ENCODE data around the gene CPSF4L. TPM values are rescaled to one million over a fixed set of nuclear protein-coding genes. Genes with fewer than 3 reads are reported as not detected.

CPSF4L gene
- total and polyA plus RNA-seq, 2 experiments from 2014 or later, result not detected

DNA sequence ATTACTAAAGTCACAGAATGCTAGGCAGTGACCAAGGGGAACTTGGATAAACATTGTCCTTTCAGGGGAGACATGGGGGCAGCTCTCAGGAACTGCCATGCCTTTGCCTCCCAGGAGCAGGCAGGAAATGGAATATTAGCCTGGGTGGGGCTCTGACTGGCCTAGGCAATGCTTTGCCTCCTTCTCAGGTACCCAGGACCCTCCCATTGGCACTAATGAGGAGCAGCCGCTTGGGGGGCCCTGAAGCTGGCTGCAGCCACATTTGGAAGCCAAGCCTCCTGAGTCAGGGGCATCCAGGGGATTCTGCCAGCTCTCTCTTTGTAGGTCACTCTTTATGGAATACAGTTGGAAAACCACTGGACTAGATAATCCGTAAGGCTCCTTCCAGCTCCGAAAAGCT, 5.5 kb downstream of the CPSF4L start:
- TF ChIP-seq, protein P1, sequence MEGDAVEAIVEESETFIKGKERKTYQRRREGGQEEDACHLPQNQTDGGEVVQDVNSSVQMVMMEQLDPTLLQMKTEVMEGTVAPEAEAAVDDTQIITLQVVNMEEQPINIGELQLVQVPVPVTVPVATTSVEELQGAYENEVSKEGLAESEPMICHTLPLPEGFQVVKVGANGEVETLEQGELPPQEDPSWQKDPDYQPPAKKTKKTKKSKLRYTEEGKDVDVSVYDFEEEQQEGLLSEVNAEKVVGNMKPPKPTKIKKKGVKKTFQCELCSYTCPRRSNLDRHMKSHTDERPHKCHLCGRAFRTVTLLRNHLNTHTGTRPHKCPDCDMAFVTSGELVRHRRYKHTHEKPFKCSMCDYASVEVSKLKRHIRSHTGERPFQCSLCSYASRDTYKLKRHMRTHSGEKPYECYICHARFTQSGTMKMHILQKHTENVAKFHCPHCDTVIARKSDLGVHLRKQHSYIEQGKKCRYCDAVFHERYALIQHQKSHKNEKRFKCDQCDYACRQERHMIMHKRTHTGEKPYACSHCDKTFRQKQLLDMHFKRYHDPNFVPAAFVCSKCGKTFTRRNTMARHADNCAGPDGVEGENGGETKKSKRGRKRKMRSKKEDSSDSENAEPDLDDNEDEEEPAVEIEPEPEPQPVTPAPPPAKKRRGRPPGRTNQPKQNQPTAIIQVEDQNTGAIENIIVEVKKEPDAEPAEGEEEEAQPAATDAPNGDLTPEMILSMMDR (IDR thresholded peaks at IDR 0.05; ENCODE audit: low read depth, low read length), result no peak
- DNase-seq (ENCODE audit: low read depth in 1 of 2, low spot score in 1 of 2), result no peak
- Histone ChIP-seq H3K9me3 (ENCODE audit: low read depth) (no peaks in the 10 kb centered on the region), H3K36me3 (no peaks in the 10 kb centered on the region), H3K4me1 (ENCODE audit: low read depth) (no peaks in the 10 kb centered on the region), H3K27ac (no peak overlapping the region), H3K27me3 (no peaks in the 10 kb centered on the region), H3K4me3 (no peak overlapping the region)

DNA sequence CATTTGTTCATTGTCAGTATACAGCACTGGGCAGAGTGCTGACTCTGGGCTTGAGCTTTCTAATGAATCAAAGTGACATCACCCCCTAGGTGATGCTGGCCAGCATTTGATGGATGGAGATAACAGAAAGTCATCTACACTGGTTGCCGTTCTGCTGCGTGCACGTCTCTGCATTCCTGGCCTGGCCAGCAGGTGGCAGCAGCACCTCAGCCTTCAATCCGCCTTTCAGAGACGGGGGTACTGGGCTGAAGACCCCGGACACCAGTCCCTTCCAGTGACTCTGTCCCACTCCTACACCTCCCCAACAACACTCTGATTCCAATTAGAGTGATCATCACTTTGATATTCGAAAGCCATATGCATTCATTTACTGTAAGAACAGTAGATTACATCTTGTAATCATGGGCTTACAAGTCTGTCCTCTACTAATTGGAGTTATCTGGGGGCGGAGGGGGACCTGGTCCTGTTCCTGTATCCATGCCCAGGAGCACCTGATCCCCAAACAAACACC, 6.0 kb downstream of the CPSF4L start:
- Histone ChIP-seq H3K4me1 (ENCODE audit: low read depth) (no peaks in the 10 kb centered on the region), H3K4me3 (no peak overlapping the region), H3K27me3 (no peaks in the 10 kb centered on the region), H3K27ac (no peak overlapping the region), H3K36me3 (no peaks in the 10 kb centered on the region), H3K9me3 (ENCODE audit: low read depth) (no peaks in the 10 kb centered on the region)
- TF ChIP-seq, protein P1 (IDR thresholded peaks at IDR 0.05; ENCODE audit: low read depth, low read length), result peak; percentile 95
- DNase-seq (ENCODE audit: low read depth in 1 of 2, low spot score in 1 of 2), result peak; percentile 42 to 63

DNA sequence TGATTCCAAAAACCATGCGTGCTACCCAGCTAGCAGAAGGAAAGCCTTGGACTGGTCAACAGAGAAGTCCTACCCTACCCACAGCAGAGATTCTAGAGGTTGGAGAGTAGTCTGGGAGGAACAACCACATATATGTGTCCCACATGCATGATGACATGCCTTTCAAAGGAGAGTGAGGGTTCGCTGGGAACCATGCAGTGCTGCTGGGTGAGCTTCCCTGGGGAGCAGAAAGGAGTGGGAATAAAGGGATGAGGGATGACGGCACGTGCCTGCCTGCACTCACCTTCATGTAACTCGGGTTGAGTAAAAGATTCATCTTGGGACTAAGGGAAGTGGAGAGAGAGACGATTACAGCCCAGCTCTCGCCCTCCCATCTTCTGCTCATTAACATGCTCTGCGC, 9.8 kb downstream of the CPSF4L start:
- DNase-seq (ENCODE audit: low read depth in 1 of 2, low spot score in 1 of 2), result no peak
- Histone ChIP-seq H3K27me3 (no peaks in the 10 kb centered on the region), H3K4me1 (ENCODE audit: low read depth) (peaks cover 10% of the 10 kb centered on the region), H3K9me3 (ENCODE audit: low read depth) (no peaks in the 10 kb centered on the region), H3K4me3 (no peak overlapping the region), H3K27ac (no peak overlapping the region), H3K36me3 (peaks cover 5% of the 10 kb centered on the region)
- TF ChIP-seq, protein P1 (IDR thresholded peaks at IDR 0.05; ENCODE audit: low read depth, low read length), result no peak

DNA sequence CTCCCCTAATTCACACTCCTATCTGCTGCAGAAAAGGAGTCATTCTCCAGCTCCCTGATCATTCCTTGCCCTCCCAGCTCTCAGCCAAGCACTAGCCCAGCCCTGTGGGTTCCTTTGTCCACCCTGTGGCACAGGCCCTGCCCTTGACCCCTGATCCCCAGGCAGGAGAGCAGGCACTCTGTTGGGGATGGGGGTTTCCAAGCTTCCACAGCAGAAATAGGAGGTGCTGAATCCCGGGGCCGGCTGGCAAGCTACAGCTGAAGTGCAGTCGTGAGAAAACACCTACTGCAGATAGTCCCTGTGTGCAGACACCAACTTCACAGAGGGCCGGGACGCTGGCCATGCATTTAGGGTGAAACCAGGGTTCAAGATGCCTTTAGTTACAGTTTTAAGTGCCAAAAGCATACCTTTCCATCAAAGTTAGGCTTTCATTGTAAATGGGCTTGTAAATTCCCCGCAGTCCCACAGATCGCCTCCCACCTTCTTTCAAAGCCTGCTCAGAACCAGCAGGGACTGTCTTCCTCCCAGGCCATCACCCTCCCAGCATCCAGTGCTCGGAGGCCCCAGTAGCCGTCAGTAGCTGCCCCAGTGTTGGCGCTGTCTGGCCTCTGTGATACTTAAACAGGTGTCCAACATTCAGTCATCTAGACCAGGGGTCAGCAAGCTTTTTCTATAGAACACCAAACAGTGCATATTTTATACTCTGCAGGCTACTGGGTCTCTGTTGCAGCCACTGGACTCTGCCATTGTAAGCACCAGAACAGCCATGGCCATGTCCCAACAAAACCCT, 10.6 kb downstream of the CPSF4L start:
- H3K9me3 ChIP-seq (ENCODE audit: low read depth), result no peaks in the 10 kb centered on the region
- H3K4me1 ChIP-seq (ENCODE audit: low read depth), result peaks cover 10% of the 10 kb centered on the region
- no peak for DNase-seq (ENCODE audit: low read depth in 1 of 2, low spot score in 1 of 2)
- H3K27ac ChIP-seq, result no peak overlapping the region
- no peak overlapping the region for H3K4me3 ChIP-seq
- peaks cover 6% of the 10 kb centered on the region for H3K36me3 ChIP-seq
- TF ChIP-seq, protein P1 (IDR thresholded peaks at IDR 0.05; ENCODE audit: low read depth, low read length), result no peak
- H3K27me3 ChIP-seq, result no peaks in the 10 kb centered on the region

DNA sequence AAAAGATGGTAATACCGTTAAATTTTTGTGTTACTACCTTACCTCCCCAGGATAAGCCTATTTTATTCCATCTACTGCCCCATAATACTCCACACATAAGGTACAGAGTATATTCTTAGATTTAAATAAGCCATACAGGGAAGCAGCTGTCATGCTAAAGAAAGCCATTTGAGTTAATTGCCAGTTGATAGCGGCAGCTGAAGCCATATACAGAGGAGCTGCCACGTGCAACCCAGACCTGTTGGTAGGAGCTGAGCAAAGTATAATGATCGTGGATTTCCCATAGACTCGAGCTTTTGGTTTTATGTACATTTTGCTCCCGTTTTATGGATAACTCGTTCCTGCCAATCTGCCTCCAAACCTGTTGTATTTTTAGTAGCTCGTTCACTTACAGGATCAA, 12.0 kb downstream of the CPSF4L start:
- no peak overlapping the region for H3K27ac ChIP-seq

More for the DNA sequence above, 12.0 kb downstream of the CPSF4L start:
- TF ChIP-seq, protein P1 (IDR thresholded peaks at IDR 0.05; ENCODE audit: low read depth, low read length), result no peak
- peaks cover 10% of the 10 kb centered on the region for H3K36me3 ChIP-seq
- DNase-seq (ENCODE audit: low read depth in 1 of 2, low spot score in 1 of 2), result no peak
- no peak overlapping the region for H3K4me3 ChIP-seq
- no peaks in the 10 kb centered on the region for H3K27me3 ChIP-seq
- H3K4me1 ChIP-seq (ENCODE audit: low read depth), result peaks cover 10% of the 10 kb centered on the region
- no peaks in the 10 kb centered on the region for H3K9me3 ChIP-seq (ENCODE audit: low read depth)
